Gastroesophageal sphincter (tissue), 4 donors: ENCODE results near the gene RASL10A. TPM values are rescaled to one million over a fixed set of nuclear protein-coding genes. Genes with fewer than 3 reads are reported as not detected.

Experiments
- ATAC-seq: fragments of 150-250 bp; one replicate; pipeline ENCODE4 v1.9.1; 2016; ENCODE audit warnings: mild to moderate bottlenecking, moderate library complexity
- H3K27ac ChIP-seq, 4 donors: fragments of 200-600 bp; sonication (generic) in 3 of 4; 1 replicate in 3 of 4; 2 replicates in 1 of 4; pipeline ENCODE4 v1.5.1; 2016 to 2019
- H3K27me3 ChIP-seq: fragments of 200-600 bp; sonication (generic); one replicate; pipeline ENCODE4 v1.5.1; 2019
- H3K36me3 ChIP-seq, 2 donors: fragments of 200-600 bp; sonication (generic); one replicate each; pipeline ENCODE4 v1.5.1; 2019; ENCODE audit warnings: control low read depth in 1 of 2
- H3K4me1 ChIP-seq, 3 donors: fragments of 200-600 bp; sonication (generic); 1 replicate in 2 of 3; 2 replicates in 1 of 3; pipeline ENCODE4 v1.5.1; 2016 to 2019; ENCODE audit warnings: control low read depth in 2 of 3
- H3K4me3 ChIP-seq, 2 donors: fragments of 200-600 bp; sonication (generic); one replicate each; pipeline ENCODE4 v1.5.1; 2019; ENCODE audit warnings: mild to moderate bottlenecking in 1 of 2, moderate library complexity in 1 of 2
- H3K9me3 ChIP-seq, 3 donors: fragments of 200-600 bp; sonication (generic); one replicate each; pipeline ENCODE4 v1.5.1; 2017 to 2019; ENCODE audit warnings: control low read depth in 2 of 3
- EP300 ChIP-seq: sonication (generic); formaldehyde crosslinking; IDR thresholded peaks from one replicate; pipeline ENCODE4 v1.6.1; 2017; ENCODE audit warnings: antibody characterized with exemption, mild to moderate bottlenecking
- POLR2A ChIP-seq, 2 donors: fragments of 450-650 bp; IDR thresholded peaks; one replicate each; pipeline ENCODE4 v1.6.1; 2017; ENCODE audit warnings: antibody characterized with exemption in 2 of 2, mild to moderate bottlenecking in 2 of 2, moderate library complexity in 1 of 2
- POLR2AphosphoS5 ChIP-seq: sonication (generic); formaldehyde crosslinking; IDR thresholded peaks from one replicate; pipeline ENCODE4 v1.6.1; 2017; ENCODE audit warnings: antibody characterized with exemption
- WGBS, 2 donors: methylation state at CpG; one replicate each; pipeline ENCODE4 v1.1.5; 2018; ENCODE audit warnings: low coverage in 1 of 2; 5-methylcytosine and 5-hydroxymethylcytosine counted together
- total RNA-seq, 4 donors: library from RNA; depleted of rRNA; stranded (reverse); fragments of >200 nt; gene quantifications; one replicate each; pipeline ENCODE4 v1.1.0, GENCODE V29; 2016
- TF ChIP-seq, protein P1 (sequence below), 4 experiments: fragments of 200-600 bp in 2 of 4; fragments of 450-650 bp in 2 of 4; sonication (generic) in 1 of 4; IDR thresholded peaks; one replicate each; pipeline ENCODE4 v1.5.1; 2017 to 2019; ENCODE audit warnings: antibody characterized with exemption in 4 of 4, mild to moderate bottlenecking in 2 of 4, moderate library complexity in 2 of 4

RASL10A gene
- total RNA-seq, 4 donors from 2014 or later, result 0.40 to 0.73 (median 0.72) TPM; not detected in 1

- H3K27me3 ChIP-seq, result no peaks in the 10 kb centered on the region
- ATAC-seq, result no peak
- no peak overlapping the region for H3K4me3 ChIP-seq
- no peaks in the 10 kb centered on the region for H3K9me3 ChIP-seq
- peaks cover 0 to 18% (median 0%) of the 10 kb centered on the region in 3 donors for H3K4me1 ChIP-seq
- WGBS, 2 donors, result 90% methylated on average over 2 of the region's 11 CpGs; no CpG with 5 or more reads in 1 of the 2 donors
- H3K36me3 ChIP-seq, result peaks cover 0 to 82% of the 10 kb centered on the region in 2 donors
- TF ChIP-seq, protein P1, sequence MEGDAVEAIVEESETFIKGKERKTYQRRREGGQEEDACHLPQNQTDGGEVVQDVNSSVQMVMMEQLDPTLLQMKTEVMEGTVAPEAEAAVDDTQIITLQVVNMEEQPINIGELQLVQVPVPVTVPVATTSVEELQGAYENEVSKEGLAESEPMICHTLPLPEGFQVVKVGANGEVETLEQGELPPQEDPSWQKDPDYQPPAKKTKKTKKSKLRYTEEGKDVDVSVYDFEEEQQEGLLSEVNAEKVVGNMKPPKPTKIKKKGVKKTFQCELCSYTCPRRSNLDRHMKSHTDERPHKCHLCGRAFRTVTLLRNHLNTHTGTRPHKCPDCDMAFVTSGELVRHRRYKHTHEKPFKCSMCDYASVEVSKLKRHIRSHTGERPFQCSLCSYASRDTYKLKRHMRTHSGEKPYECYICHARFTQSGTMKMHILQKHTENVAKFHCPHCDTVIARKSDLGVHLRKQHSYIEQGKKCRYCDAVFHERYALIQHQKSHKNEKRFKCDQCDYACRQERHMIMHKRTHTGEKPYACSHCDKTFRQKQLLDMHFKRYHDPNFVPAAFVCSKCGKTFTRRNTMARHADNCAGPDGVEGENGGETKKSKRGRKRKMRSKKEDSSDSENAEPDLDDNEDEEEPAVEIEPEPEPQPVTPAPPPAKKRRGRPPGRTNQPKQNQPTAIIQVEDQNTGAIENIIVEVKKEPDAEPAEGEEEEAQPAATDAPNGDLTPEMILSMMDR (IDR thresholded peaks at IDR 0.05), result no peak
- TF ChIP-seq POLR2AphosphoS5, result no peak
- no peak for TF ChIP-seq EP300
- no peak for TF ChIP-seq POLR2A (IDR thresholded peaks at IDR 0.05)
- no peak overlapping the region for H3K27ac ChIP-seq
Observed at GRCh38 chr22:29329581-29329980, 14.1 kb upstream of the RASL10A start.

GRCh38 chr22:29328566-29329500, 13.3 kb upstream of the RASL10A start:
- peaks cover 0 to 18% (median 0%) of the 10 kb centered on the region in 3 donors for H3K4me1 ChIP-seq
- H3K36me3 ChIP-seq, result peaks cover 0 to 75% of the 10 kb centered on the region in 2 donors
- H3K27ac ChIP-seq, result no peak overlapping the region
- WGBS, 2 donors, result 94 to 100% methylated on average over 2 to 13 of the region's 34 CpGs
- TF ChIP-seq EP300 (no peak), POLR2A (IDR thresholded peaks at IDR 0.05) (no peak), POLR2AphosphoS5 (no peak)
- TF ChIP-seq, protein P1 (IDR thresholded peaks at IDR 0.05), result no peak
- ATAC-seq, result no peak
- no peaks in the 10 kb centered on the region for H3K9me3 ChIP-seq
- H3K27me3 ChIP-seq, result no peaks in the 10 kb centered on the region
- H3K4me3 ChIP-seq, result no peak overlapping the region

DNA sequence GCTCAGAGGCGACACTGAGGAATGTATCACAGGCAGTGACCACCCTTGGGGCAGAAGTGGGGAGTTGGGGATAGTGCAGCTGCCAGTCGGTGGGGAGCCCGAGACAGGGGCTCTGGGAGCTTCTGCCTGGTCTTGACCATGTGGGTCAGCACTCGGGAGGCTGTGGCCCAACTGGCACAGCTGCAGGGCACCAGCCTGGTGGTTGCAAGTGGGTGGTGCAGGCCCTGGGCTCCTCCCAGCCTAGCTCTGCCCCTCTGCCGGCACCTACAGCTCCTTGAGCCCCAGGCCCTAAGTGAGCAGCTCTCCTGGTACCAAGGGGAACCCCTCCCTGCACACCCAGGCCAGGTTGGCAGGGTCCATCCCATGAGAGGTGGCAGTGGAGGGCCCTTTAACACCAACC, 12.6 kb upstream of the RASL10A start:
- WGBS, 2 donors, result 93% methylated on average over 3 of the region's 5 CpGs; no CpG with 5 or more reads in 1 of the 2 donors
- TF ChIP-seq POLR2AphosphoS5 (no peak), EP300 (no peak), POLR2A (IDR thresholded peaks at IDR 0.05) (no peak)
- TF ChIP-seq, protein P1 (IDR thresholded peaks at IDR 0.05), result no peak
- Histone ChIP-seq H3K36me3 (peaks cover 0 to 67% of the 10 kb centered on the region in 2 donors), H3K27me3 (no peaks in the 10 kb centered on the region), H3K27ac (no peak overlapping the region), H3K4me1 (peaks cover 0 to 18% (median 0%) of the 10 kb centered on the region in 3 donors), H3K9me3 (no peaks in the 10 kb centered on the region), H3K4me3 (no peak overlapping the region)
- no peak for ATAC-seq

DNA sequence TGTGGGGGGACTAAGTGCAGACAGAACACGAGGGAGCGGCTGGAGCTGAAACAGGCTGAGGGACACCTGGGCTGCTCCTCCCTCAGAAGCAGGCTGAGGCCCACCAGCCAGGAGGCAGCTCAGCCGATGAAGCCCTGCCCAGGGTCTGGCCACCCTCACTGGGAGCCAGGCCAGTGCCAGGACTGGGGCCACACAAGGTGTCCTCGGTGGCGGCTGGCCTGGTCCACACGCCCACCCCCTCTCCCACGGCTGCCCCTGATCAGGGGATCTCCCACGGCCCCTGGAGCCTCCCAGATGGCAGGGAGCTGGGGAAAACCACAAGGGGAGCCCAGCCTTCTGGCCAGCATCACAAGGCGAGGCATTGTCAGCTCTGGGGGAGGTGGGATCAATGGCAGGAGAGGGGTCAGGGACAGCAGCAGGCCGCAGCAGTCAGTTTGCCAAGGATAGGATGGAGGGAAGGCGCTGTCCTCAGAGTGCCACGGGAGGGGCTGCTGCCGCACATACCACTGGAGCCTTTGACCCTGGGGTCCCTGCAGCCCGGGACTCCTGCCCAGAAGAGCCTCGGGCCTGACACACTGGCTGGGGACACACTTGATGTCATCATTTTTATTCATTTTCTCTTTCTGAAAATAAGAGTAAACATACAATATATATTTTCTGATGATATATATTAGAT, 11.7 kb upstream of the RASL10A start:
- Histone ChIP-seq H3K4me3 (no peak overlapping the region), H3K4me1 (peaks cover 0 to 18% (median 0%) of the 10 kb centered on the region in 3 donors), H3K9me3 (no peaks in the 10 kb centered on the region), H3K27ac (no peak overlapping the region), H3K36me3 (peaks cover 0 to 59% of the 10 kb centered on the region in 2 donors), H3K27me3 (no peaks in the 10 kb centered on the region)
- 60 to 80% methylated on average over 4 to 5 of the region's 15 CpGs for WGBS, 2 donors
- TF ChIP-seq POLR2AphosphoS5 (no peak), EP300 (no peak), POLR2A (IDR thresholded peaks at IDR 0.05) (no peak)
- TF ChIP-seq, protein P1 (IDR thresholded peaks at IDR 0.05), result no peak
- no peak for ATAC-seq
